LNCAP (cell line): ENCODE results near the gene GUCA1A.

Source experiments
- CTCF ChIP-seq: fragments of 450-650 bp; IDR thresholded peaks from 2 replicates; pipeline ENCODE4 v1.5.1; 2017; ENCODE audit warnings: mild to moderate bottlenecking

The GUCA1A gene

GRCh38 chr6:42171813-42172581 lies 1.2 kb upstream of the GUCA1A start:
- no peak for TF ChIP-seq CTCF

GRCh38 chr6:42175860-42176259 lies 2.7 kb downstream of the GUCA1A start:
- TF ChIP-seq CTCF: 0 out of 2 replicates have a peak, but pooled peaks have one; percentile 11

- TF ChIP-seq CTCF: no peak
These were observed 3.8 kb downstream of the GUCA1A start for GRCh38 chr6:42176981-42177380.

- no peak for TF ChIP-seq CTCF
These were observed 4.6 kb downstream of the GUCA1A start for GRCh38 chr6:42177514-42178364.

- TF ChIP-seq CTCF: no peak
These were observed 6.2 kb downstream of the GUCA1A start for GRCh38 chr6:42179261-42179944.

- no peak for TF ChIP-seq CTCF
These were observed 6.8 kb downstream of the GUCA1A start for GRCh38 chr6:42179945-42180313.

GRCh38 chr6:42182101-42182500 lies 8.9 kb downstream of the GUCA1A start:
- TF ChIP-seq CTCF: no peak
